ENCODE results near the gene VENTX.

- no peak for TF ChIP-seq POLR2AphosphoS5 (IDR thresholded peaks at IDR 0.05; ENCODE audit: low read depth, low read length)
- TF ChIP-seq, protein P1, sequence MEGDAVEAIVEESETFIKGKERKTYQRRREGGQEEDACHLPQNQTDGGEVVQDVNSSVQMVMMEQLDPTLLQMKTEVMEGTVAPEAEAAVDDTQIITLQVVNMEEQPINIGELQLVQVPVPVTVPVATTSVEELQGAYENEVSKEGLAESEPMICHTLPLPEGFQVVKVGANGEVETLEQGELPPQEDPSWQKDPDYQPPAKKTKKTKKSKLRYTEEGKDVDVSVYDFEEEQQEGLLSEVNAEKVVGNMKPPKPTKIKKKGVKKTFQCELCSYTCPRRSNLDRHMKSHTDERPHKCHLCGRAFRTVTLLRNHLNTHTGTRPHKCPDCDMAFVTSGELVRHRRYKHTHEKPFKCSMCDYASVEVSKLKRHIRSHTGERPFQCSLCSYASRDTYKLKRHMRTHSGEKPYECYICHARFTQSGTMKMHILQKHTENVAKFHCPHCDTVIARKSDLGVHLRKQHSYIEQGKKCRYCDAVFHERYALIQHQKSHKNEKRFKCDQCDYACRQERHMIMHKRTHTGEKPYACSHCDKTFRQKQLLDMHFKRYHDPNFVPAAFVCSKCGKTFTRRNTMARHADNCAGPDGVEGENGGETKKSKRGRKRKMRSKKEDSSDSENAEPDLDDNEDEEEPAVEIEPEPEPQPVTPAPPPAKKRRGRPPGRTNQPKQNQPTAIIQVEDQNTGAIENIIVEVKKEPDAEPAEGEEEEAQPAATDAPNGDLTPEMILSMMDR (IDR thresholded peaks at IDR 0.05): no peak
Measured at GRCh38 chr10:133270773-133271297, 33.2 kb downstream of the VENTX start.

All from Panc1 (cell line).